ENCODE results near the gene GALNT14. TPM values are rescaled to one million over a fixed set of nuclear protein-coding genes. Genes with fewer than 3 reads are reported as not detected.

Gene GALNT14
- total and polyA plus RNA-seq, 10 of the 15 experiments (the other 5 are each of a cell fraction or from before 2014, with no cell fraction given) = 3.7 to 17.8 (median 6.0) TPM

DNA sequence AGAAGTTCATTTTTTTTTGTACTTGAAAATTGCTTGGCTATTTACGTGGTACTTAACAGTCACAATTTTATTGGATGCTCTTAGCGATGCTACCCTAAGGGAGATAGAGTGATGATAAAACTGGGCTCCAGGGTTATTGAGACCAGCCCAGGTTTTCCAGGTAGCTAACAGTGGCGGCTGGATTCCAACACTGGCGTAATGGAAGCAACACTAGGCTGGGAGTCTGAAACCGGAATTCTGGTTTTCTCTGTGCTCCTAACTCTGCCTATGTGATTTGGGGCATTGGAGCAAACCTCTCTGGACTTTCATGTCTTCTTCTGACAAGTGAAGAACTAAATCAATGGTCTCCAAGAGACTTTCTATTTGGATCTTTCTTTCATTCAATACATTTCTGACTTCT lies 9.4 kb upstream of the GALNT14 start:
- in situ Hi-C loops (cut with MboI) = no loop called here
- ChIA-PET CTCF (no interaction called here), RAD21 (ENCODE audit: unreplicated experiment) (no interaction called here)

More for the DNA sequence above, 9.4 kb upstream of the GALNT14 start:
- SMC1A ChIA-PET (ENCODE audit: uncharacterized antibody, unreplicated experiment) = no interaction called here
- Histone ChIP-seq H3K27me3 (replicated peaks in 1 of 2; ENCODE audit: control insufficient read depth in 2 of 2, insufficient read depth in 2 of 2, low read length in 1 of 2) (no peaks in the 10 kb centered on the region; a peak in 1 of 4 replicates), H3K4me2 (ENCODE audit: control insufficient read depth, insufficient read depth) (no peak overlapping the region), H2AFZ (ENCODE audit: control insufficient read depth, low read depth, low read length) (no peak overlapping the region), H3K36me3 (ENCODE audit: control insufficient read depth in 2 of 2, insufficient read depth in 2 of 2, low read length in 1 of 2) (no peaks in the 10 kb centered on the region), H3K9ac (ENCODE audit: control insufficient read depth, insufficient read depth, low read length) (no peak overlapping the region), H3K79me2 (ENCODE audit: control insufficient read depth, insufficient read depth, low read length) (no peaks in the 10 kb centered on the region), H4K20me1 (ENCODE audit: control insufficient read depth, insufficient read depth) (no peaks in the 10 kb centered on the region), H3K9me3 (replicated peaks; ENCODE audit: control insufficient read depth, insufficient read depth, low read length) (peaks cover 2% of the 10 kb centered on the region; the same call in 1 of the 3 replicates), H3K27ac (ENCODE audit: control insufficient read depth, insufficient read depth) (no peak overlapping the region), H3K4me1 (ENCODE audit: control insufficient read depth, insufficient read depth, low read length) (no peaks in the 10 kb centered on the region), H3K4me3 (no peak overlapping the region)
- BruUV-seq (replicated peaks) = no TSS peak
- DNase-seq (ENCODE audit: low read depth, low spot score) = no peak
- POLR2A ChIA-PET = no interaction called here
- TF ChIP-seq BCL3 (IDR thresholded peaks at IDR 0.05; ENCODE audit: borderline replicate concordance, insufficient read depth, low read depth, low read length, poor library complexity, severe bottlenecking) (no peak), TAF1 (IDR thresholded peaks at IDR 0.05; ENCODE audit: borderline replicate concordance, low read depth, low read length) (no peak), IKZF1 (conservative IDR thresholded peaks at IDR 0.05) (no peak), SUPT20H (IDR thresholded peaks at IDR 0.05; ENCODE audit: borderline replicate concordance, control insufficient read depth, low read depth, low read length) (no peak), ELK1 (IDR thresholded peaks at IDR 0.05; ENCODE audit: low read depth, low read length) (no peak), ZNF217 (IDR thresholded peaks at IDR 0.05) (no peak), TCF3 (IDR thresholded peaks at IDR 0.05; ENCODE audit: borderline replicate concordance, insufficient read depth, low read depth, low read length) (no peak), RB1 (IDR thresholded peaks at IDR 0.05; ENCODE audit: borderline replicate concordance) (no peak), POLR2AphosphoS2 (IDR thresholded peaks at IDR 0.05; ENCODE audit: low read depth, low read length) (no peak), SMAD5 (IDR thresholded peaks at IDR 0.05; ENCODE audit: low read depth) (no peak), HSF1 (IDR thresholded peaks at IDR 0.05; ENCODE audit: low read depth, low read length) (no peak), POLR2AphosphoS5 (IDR thresholded peaks at IDR 0.05; ENCODE audit: low read length) (no peak), SMC3 (IDR thresholded peaks at IDR 0.05; ENCODE audit: borderline replicate concordance, low read length) (no peak), IRF5 (IDR thresholded peaks at IDR 0.05; ENCODE audit: borderline replicate concordance) (no peak), SMAD1 (IDR thresholded peaks at IDR 0.05; ENCODE audit: low read depth, partially characterized antibody) (no peak), ZNF207 (IDR thresholded peaks at IDR 0.05; ENCODE audit: borderline replicate concordance) (no peak), BHLHE40 (IDR thresholded peaks at IDR 0.05; ENCODE audit: borderline replicate concordance in 1 of 2, low read depth in 2 of 2, low read length in 1 of 2) (no peak)
- ATAC-seq = no peak
- FAIRE-seq = no peak
- WGBS (ENCODE audit: insufficient coverage, insufficient replicate concordance, low lambda C conversion rate, missing lambda C conversion rate) = 62% methylated on average over 5 of the region's 5 CpGs
- intact Hi-C loops (cut with micrococcal nuclease; ENCODE audit: unreplicated experiment) = no loop called here
